Head of caudate nucleus (tissue), 42 donors: ENCODE data around the gene MAP2K1.
"Not testable (repeated sequence)": the region's sequence is repeated elsewhere in the genome, so short reads cannot be mapped to it uniquely, and the experiment has no call there.

Source experiments
- DNase-seq, 42 donors: peaks; one replicate each; pipeline versions ENCODE4 v3.0.0 to v3.0.0-alpha.2; 2020 to 2021; ENCODE audit warnings: mixed read lengths in 7 of 42
- intact Hi-C: fragments of 100-400 bp; cut with DNase I; formaldehyde crosslinking; loops from one replicate; pipeline ENCODE4 v1.15.0; 2022

MAP2K1 gene

GRCh38 chr15:66389859-66390381 is 3.2 kb downstream of the MAP2K1 start:
- DNase-seq, result no peak

DNA sequence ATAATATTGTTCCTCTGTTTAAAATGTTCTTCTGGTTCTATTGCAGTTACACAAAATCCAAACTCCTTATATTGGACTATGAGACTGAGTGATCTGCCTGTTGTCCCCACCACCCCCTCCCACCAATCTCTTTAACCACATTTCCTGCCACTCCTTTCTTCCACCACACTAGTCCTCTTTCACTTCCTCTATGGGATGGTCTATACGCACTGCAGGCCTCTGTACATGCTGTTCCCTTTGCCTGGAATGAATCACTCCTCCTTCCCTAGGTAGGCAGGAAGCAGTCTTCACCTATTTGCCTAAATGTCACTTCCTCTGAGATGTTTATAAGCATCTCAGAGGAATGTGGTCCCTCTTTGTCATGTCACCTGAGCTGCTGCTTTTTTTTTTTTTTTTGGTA is 4.0 kb downstream of the MAP2K1 start:
- DNase-seq, result peak in 2 of 42 donors; percentile 23 to 40
- intact Hi-C loops, result no loop called here

More at GRCh38 chr15:66389859-66390381, 3.2 kb downstream of the MAP2K1 start:
- intact Hi-C loops, result no loop called here

GRCh38 chr15:66393037-66393436 is 6.3 kb downstream of the MAP2K1 start:
- intact Hi-C loops, DNase-seq: not testable (repeated sequence)

GRCh38 chr15:66394472-66394871 is 7.8 kb downstream of the MAP2K1 start:
- intact Hi-C loops, result no loop called here
- no peak for DNase-seq

DNA sequence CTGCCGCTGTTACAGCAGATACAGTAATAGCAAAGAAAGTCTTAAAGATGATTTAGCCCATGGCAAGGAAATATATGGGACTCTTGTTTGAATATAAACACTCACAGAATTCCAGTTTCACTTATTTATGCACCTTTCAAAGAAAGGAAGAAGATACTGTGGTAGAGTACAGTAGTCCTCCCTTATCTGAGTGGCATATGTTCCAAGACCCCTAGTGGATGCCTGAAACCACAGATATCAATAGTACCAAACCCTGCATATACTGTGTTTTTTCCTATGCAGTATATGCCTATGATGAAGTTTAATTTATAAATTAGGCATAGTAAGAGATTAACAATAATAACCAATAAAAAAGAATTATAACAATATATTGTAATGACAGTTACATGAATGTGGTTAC is 8.2 kb downstream of the MAP2K1 start:
- no peak for DNase-seq
- intact Hi-C loops, result no loop called here

GRCh38 chr15:66399276-66399675 is 12.6 kb downstream of the MAP2K1 start:
- intact Hi-C loops, result no loop called here
- no peak for DNase-seq

- DNase-seq, result no peak
- intact Hi-C loops, result no loop called here
Measured at GRCh38 chr15:66400351-66400774, 13.7 kb downstream of the MAP2K1 start.

DNA sequence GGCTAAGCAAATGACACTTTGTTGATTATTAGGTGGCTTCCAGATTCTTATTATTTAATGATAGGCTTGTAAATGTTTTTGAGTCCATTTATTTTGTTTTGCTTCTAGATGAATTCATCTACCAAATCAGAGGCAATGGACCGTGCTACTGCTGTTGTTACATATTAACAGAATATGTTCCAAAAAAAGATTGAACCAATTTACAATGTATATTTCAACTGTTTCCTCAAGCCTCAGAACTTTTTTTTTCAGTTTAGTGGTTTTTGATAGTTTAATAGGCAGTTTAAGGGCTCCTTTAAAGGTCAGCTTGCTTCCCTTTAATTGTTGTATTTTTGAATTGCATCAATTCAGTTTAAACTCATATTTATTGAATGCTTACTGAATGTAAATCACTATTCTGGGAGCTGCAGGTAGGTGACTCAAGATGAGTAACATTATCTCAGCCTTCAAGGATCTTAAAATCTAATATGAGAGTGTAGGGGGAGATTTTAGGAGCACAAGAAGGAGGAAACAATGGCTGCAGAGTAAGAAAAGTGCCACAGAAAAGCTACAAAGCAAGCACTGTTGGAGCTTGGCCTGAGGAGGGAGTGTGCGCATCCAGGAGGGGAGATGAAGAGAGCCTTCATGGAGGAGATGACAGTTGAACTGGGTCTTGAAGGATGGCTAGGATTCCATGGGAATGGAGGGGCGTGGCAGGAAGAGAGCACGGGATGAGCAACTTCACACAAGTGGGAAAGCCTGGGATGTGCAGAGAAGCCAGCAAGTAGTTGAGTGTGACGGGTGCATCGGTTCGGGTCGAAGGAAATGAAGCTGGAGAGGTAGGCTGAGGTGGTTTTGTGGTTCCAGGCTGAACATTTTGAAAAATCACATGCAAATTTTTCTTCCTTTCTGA is 14.7 kb downstream of the MAP2K1 start:
- peak in 5 of 42 donors; percentile 7 to 52 (median 13) for DNase-seq
- intact Hi-C loops, result no loop called here

DNA sequence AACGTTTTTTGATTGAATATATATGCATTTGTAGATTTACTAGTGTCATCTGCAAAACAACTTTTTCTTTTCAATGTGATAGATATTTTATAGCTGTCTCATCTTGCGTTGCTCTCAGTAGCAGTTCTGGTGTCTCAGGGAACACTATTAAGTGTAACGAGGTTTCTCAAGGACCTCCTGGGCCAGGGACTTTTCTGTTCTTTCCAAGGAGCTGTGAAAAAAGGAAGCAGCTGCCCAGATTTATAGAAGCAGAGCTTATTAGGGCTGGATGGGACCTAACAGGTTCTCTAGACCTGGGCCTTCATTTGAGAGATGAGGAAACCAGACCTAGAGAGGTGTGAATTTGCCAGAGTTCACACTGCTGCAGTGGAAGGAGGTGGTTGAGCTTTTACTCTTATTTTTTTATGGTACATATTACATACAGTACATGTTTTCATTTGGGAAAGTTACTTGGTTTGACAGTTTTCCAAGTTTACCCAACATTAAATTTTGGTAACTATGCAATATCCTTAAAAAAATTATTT is 16.1 kb downstream of the MAP2K1 start:
- intact Hi-C loops, result no loop called here
- no peak for DNase-seq

- peak in 1 of 42 donors; percentile 27 for DNase-seq
- intact Hi-C loops, result no loop called here
Measured at GRCh38 chr15:66403323-66403722, 16.6 kb downstream of the MAP2K1 start.

- no peak for DNase-seq
- intact Hi-C loops, result no loop called here
Measured at GRCh38 chr15:66404122-66404521, 17.4 kb downstream of the MAP2K1 start.

DNA sequence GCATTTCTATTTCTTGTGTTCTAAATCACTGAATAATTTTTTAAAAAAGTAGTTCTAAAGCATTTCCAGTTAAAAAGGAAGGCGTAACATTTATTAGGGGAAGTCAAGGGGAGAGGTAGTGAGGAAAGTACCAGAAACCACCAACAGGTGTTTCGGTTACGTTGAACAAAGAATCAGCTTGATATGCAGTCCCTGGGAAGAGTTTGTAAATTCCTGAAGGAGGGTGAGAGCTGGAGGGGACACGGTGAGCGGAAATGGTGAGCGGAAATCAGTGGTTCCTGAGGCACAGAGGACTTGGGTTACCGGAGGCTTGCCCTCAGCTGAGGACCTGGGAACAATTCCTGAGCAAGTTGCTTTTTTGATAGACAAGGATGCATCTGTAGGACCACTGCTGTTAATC is 17.8 kb downstream of the MAP2K1 start:
- intact Hi-C loops, result no loop called here
- DNase-seq, result no peak

DNA sequence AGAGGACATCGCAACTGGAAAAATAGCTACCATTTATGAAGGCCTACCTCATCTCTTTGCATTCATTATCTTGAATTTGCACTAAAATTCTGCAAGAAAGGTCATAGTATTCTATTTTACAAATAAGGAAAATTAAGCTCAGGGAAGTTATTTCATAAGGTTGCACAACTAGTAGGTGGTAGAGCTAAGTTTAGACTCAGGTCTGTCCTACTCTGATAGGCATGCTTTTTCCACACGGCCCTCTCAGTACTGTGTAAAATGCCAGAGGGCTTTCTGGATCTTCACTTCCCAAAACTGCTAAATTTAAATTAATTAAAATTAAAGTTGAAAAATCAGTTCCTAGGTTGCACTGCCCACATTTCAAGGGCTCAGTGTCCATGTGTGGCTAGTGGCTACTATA is 18.3 kb downstream of the MAP2K1 start:
- intact Hi-C loops, result no loop called here
- peak in 4 of 42 donors; percentile 22 to 56 (median 36) for DNase-seq

DNA sequence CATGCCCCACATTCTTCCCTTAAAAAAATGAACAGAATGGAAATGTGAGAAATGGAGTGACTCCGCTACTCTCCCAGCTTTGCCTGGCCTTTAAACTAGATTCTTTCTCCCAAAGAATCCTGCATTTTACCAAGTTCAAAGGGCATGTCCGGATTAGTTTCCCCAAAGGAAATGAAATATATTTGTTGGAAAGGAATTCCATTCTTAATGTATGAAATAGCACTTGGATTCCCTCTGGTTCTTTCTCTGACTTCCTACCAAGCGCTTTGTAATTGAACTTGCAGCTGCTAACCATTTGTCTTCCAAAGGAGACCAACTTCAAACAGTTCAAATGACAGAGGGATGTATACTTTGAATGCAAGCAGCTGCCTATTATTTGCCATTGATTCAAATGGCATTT is 18.9 kb downstream of the MAP2K1 start:
- intact Hi-C loops, result no loop called here
- no peak for DNase-seq

DNA sequence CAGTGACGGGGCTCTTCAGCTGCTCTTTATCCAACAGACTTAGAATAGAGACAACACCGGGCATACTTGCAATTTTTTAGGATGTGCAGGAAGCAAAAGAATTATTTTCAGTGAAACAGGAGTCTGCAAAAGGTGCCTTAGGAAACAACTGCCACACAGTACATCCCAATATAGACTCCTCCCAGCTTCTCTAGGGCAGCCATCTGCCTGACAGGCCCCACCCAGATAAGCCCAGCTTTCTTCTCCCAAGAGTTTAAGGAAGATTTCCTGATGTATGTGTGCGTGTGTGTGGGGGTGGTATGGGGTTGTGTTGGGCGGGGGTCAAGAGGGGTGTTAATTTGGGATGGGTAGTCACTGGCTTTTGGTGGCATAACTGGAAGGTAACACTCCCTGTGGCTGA is 21.5 kb downstream of the MAP2K1 start:
- intact Hi-C loops, result no loop called here

GRCh38 chr15:66408675-66409282 is 22.1 kb downstream of the MAP2K1 start:
- no peak for DNase-seq
- intact Hi-C loops, result no loop called here

More for the DNA sequence above, 21.5 kb downstream of the MAP2K1 start:
- DNase-seq, result no peak

- intact Hi-C loops, result no loop called here
- DNase-seq, result peak in 17 of 42 donors; percentile 10 to 77 (median 45)
Measured at GRCh38 chr15:66409565-66410108, 22.9 kb downstream of the MAP2K1 start.

- intact Hi-C loops, result no loop called here
- no peak for DNase-seq
Measured at GRCh38 chr15:66411190-66411589, 24.5 kb downstream of the MAP2K1 start.

- intact Hi-C loops, result no loop called here
- DNase-seq, result no peak
Measured at GRCh38 chr15:66412220-66412619, 25.5 kb downstream of the MAP2K1 start.

- intact Hi-C loops, result no loop called here
- DNase-seq, result no peak
Measured at GRCh38 chr15:66413579-66413978, 26.9 kb downstream of the MAP2K1 start.
